H9 (cell line): ENCODE data around the gene GPR89A. TPM values are rescaled to one million over a fixed set of nuclear protein-coding genes. Genes with fewer than 3 reads are reported as not detected.

ENCODE experiments used
- DNase-seq: peaks from one replicate; pipeline ENCODE4 v3.0.0-alpha.2; 2017
- H2AFZ ChIP-seq: one replicate; pipeline ENCODE4 v1.6.1; 2013; ENCODE audit warnings: mild to moderate bottlenecking, low read length, control low read depth, moderate library complexity
- H2AK5ac ChIP-seq: 2 replicates; pipeline ENCODE4 v1.6.1; 2013; ENCODE audit warnings: low read length, control low read depth, mixed read lengths; ENCODE audit not compliant: insufficient read length
- H2BK120ac ChIP-seq: one replicate; pipeline ENCODE4 v1.6.1; 2013; ENCODE audit warnings: low read depth, mild to moderate bottlenecking, low read length, control low read depth, inconsistent platforms; ENCODE audit not compliant: poor library complexity, severe bottlenecking
- H2BK12ac ChIP-seq: 2 replicates; pipeline ENCODE4 v1.6.1; 2013; ENCODE audit warnings: low read length, control low read depth, mixed read lengths, low read depth; ENCODE audit not compliant: insufficient read length
- H2BK15ac ChIP-seq: 2 replicates; pipeline ENCODE4 v1.6.1; 2013; ENCODE audit warnings: low read depth, low read length, control low read depth
- H2BK20ac ChIP-seq: one replicate; pipeline ENCODE4 v1.6.1; 2013; ENCODE audit warnings: low read depth, mild to moderate bottlenecking, low read length, control low read depth, inconsistent platforms; ENCODE audit not compliant: poor library complexity, severe bottlenecking
- H2BK5ac ChIP-seq: 2 replicates; pipeline ENCODE4 v1.6.1; 2013; ENCODE audit warnings: low read length, control low read depth, mixed read lengths; ENCODE audit not compliant: insufficient read length
- H3K14ac ChIP-seq: 2 replicates; pipeline ENCODE4 v1.6.1; 2013; ENCODE audit warnings: low read length, control low read depth; ENCODE audit not compliant: insufficient read depth
- H3K18ac ChIP-seq: 2 replicates; pipeline ENCODE4 v1.6.1; 2013; ENCODE audit warnings: low read depth, mild to moderate bottlenecking, mixed read lengths, low read length, control low read depth; ENCODE audit not compliant: insufficient read length
- H3K23ac ChIP-seq: 2 replicates; pipeline ENCODE4 v1.6.1; 2013; ENCODE audit warnings: low read length, control low read depth, mixed read lengths, low read depth; ENCODE audit not compliant: insufficient read length
- H3K23me2 ChIP-seq: 2 replicates; pipeline ENCODE4 v1.6.1; 2013; ENCODE audit warnings: low read depth, mild to moderate bottlenecking, mixed read lengths, low read length, control low read depth; ENCODE audit not compliant: insufficient read length, poor library complexity, severe bottlenecking
- H3K27ac ChIP-seq: 2 replicates; pipeline ENCODE4 v1.5.1; 2013; ENCODE audit warnings: low read length, control low read depth, mixed read lengths, low read depth; ENCODE audit not compliant: insufficient read length
- H3K27me3 ChIP-seq: 2 replicates; pipeline ENCODE4 v1.6.1; 2013; ENCODE audit warnings: low read length, control low read depth, inconsistent platforms; ENCODE audit not compliant: insufficient read depth
- H3K4ac ChIP-seq: 2 replicates; pipeline ENCODE4 v1.6.1; 2013; ENCODE audit warnings: low read depth, mild to moderate bottlenecking, control low read depth, inconsistent platforms, low read length, moderate library complexity
- H3K4me1 ChIP-seq: 2 replicates; pipeline ENCODE4 v1.6.1; 2013; ENCODE audit warnings: low read length, control low read depth, inconsistent platforms; ENCODE audit not compliant: insufficient read depth
- H3K4me2 ChIP-seq: 2 replicates; pipeline ENCODE4 v1.6.1; 2013; ENCODE audit warnings: low read length, control low read depth, mixed read lengths; ENCODE audit not compliant: insufficient read length, insufficient read depth
- H3K56ac ChIP-seq: 2 replicates; pipeline ENCODE4 v1.6.1; 2013; ENCODE audit warnings: low read depth, mild to moderate bottlenecking, mixed read lengths, low read length, control low read depth; ENCODE audit not compliant: insufficient read length
- H3K79me1 ChIP-seq: 2 replicates; pipeline ENCODE4 v1.6.1; 2013; ENCODE audit warnings: low read depth, mild to moderate bottlenecking, moderate library complexity, low read length, control low read depth, inconsistent platforms; ENCODE audit not compliant: insufficient read depth, poor library complexity, severe bottlenecking
- H3K79me2 ChIP-seq: 2 replicates; pipeline ENCODE4 v1.6.1; 2013; ENCODE audit warnings: low read length, control low read depth, inconsistent platforms; ENCODE audit not compliant: insufficient read depth
- H3K9ac ChIP-seq: 2 replicates; pipeline ENCODE4 v1.6.1; 2013; ENCODE audit warnings: low read length, control low read depth, mixed read lengths; ENCODE audit not compliant: insufficient read length; ENCODE audit errors: extremely low read depth
- H3K9me3 ChIP-seq: one replicate; pipeline ENCODE4 v1.6.1; 2013; ENCODE audit warnings: low read depth, low read length, inconsistent platforms; ENCODE audit not compliant: control insufficient read depth
- H3T11ph ChIP-seq: one replicate; pipeline ENCODE4 v1.6.1; 2013; ENCODE audit warnings: mild to moderate bottlenecking, low read length, control low read depth, inconsistent platforms
- H4K20me1 ChIP-seq: one replicate; pipeline ENCODE4 v1.6.1; 2013; ENCODE audit not compliant: control insufficient read depth, insufficient read length, insufficient read depth
- H4K5ac ChIP-seq: 2 replicates; pipeline ENCODE4 v1.6.1; 2013; ENCODE audit warnings: low read depth, mild to moderate bottlenecking, mixed read lengths, low read length, control low read depth; ENCODE audit not compliant: insufficient read length
- H4K8ac ChIP-seq: replicated peaks from 2 replicates; pipeline ENCODE4 v1.6.1; 2013; ENCODE audit warnings: low read length, control low read depth, mixed read lengths, low read depth; ENCODE audit not compliant: insufficient read length
- H4K91ac ChIP-seq: 2 replicates; pipeline ENCODE4 v1.6.1; 2013; ENCODE audit warnings: low read depth, mild to moderate bottlenecking, moderate library complexity, mixed read lengths, low read length, control low read depth; ENCODE audit not compliant: insufficient read length
- H3K27ac Mint-ChIP-seq, 3 experiments: 2 replicates in 2 of 3; 3 replicates in 1 of 3; pipeline ENCODE4 v1.8.0; 2020 to 2021; ENCODE audit warnings: mixed read lengths in 3 of 3, mild to moderate bottlenecking in 1 of 3, moderate library complexity in 1 of 3
- H3K27me3 Mint-ChIP-seq: 2 replicates; pipeline ENCODE4 v1.8.0; 2021; ENCODE audit warnings: low read depth, mild to moderate bottlenecking, moderate library complexity, mixed read lengths
- H3K36me3 Mint-ChIP-seq, 3 experiments: 2 replicates in 2 of 3; 3 replicates in 1 of 3; pipeline ENCODE4 v1.8.0; 2020 to 2021; ENCODE audit warnings: low read depth in 3 of 3, mixed read lengths in 3 of 3; ENCODE audit not compliant: insufficient read depth in 1 of 3
- H3K4me1 Mint-ChIP-seq, 2 experiments: 2 replicates each; pipeline ENCODE4 v1.8.0; 2020; ENCODE audit warnings: mixed read lengths in 2 of 2
- H3K4me3 Mint-ChIP-seq, 2 experiments: 2 replicates in 1 of 2; 3 replicates in 1 of 2; pipeline ENCODE4 v1.8.0; 2020 to 2021; ENCODE audit warnings: mild to moderate bottlenecking in 2 of 2, mixed read lengths in 2 of 2, moderate library complexity in 1 of 2
- H3K9me3 Mint-ChIP-seq, 2 experiments: 2 replicates in 1 of 2; 3 replicates in 1 of 2; pipeline ENCODE4 v1.8.0; 2020; ENCODE audit warnings: mild to moderate bottlenecking in 2 of 2, mixed read lengths in 2 of 2, moderate library complexity in 1 of 2
- WGBS: extraction: QIAGEN DNeasy Blood & Tissue Kit; methylation state at CpG from one replicate; pipeline ENCODE4 v1.1.7; 2013; ENCODE audit warnings: missing lambda C conversion rate, low lambda C conversion rate, mixed read lengths; ENCODE audit not compliant: insufficient read length; ENCODE audit errors: extremely low coverage; 5-methylcytosine and 5-hydroxymethylcytosine counted together
- total RNA-seq: library from RNA; stranded (reverse); gene quantifications from 2 replicates; pipeline ENCODE4 v1.2.1, GENCODE V29; 2021
- TF ChIP-seq, protein P1 (sequence below): fragments of 200-600 bp; sonication (generic); conservative IDR thresholded peaks from 3 replicates; pipeline ENCODE4 v1.8.0; 2021; ENCODE audit warnings: antibody characterized with exemption, mild to moderate bottlenecking

Gene GPR89A
- total RNA-seq, 1 experiment from 2014 or later = 30.1 TPM

DNA sequence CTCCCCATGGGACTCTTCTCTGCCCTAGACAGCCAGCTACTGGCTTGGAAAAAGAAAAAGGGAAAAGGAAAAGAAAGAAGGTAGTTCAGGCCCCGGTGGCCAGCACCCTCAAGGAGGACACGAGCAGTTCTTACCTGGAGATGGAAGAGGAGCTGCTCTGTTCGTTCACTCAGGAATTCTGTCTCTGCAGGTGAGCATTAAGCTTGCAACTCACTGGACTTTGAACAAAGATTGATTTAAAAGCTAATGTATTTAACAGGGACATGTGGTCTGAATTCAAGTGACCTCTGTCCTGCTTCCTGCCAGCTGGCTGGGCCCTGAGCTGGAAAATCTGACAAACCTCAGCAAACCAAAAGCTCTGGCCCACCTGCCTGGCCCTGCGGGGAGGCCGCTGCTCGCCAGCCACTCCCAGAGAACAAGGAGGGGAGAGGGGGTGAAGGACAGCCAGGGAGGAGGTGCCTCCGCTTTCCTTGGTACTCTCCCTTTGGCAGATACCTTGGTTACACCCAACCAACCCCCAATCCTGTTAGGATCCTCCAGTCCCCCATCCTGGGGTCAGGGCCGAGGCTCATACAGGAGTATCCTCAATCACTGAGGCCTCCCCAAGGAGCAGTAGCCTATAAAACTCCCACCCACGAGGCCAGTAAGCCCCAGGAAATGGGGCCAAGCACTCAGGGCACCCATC, 99.5 kb downstream of the GPR89A start, which contains the start of gene PDZK1:
TSS of gene PDZK1 (minus strand) at position 186 of the 685 bp plus-strand sequence. CDS start 19,347 bp downstream, outside the sequence.
- Histone ChIP-seq H3K4ac (no peak within 1 kb of the TSS), H2BK15ac (no peak within 1 kb of the TSS), H3K79me2 (no peaks in the 10 kb centered on the region), H2AFZ (no peak within 1 kb of the TSS), H3K27ac (no peak within 1 kb of the TSS), H2BK20ac (no peak within 1 kb of the TSS), H3K9me3 (no peaks in the 10 kb centered on the region), H3T11ph (no peak within 1 kb of the TSS), H3K14ac (no peak within 1 kb of the TSS; the same call in 1 of the 2 replicates), H3K23ac (no peak within 1 kb of the TSS), H3K56ac (no peak within 1 kb of the TSS), H2BK12ac (no peak within 1 kb of the TSS), H4K20me1 (no peaks in the 10 kb centered on the region), H3K79me1 (no peaks in the 10 kb centered on the region), H4K5ac (no peak within 1 kb of the TSS), H3K23me2 (no peaks in the 10 kb centered on the region), H2BK120ac (no peak within 1 kb of the TSS), H2BK5ac (no peak within 1 kb of the TSS), H3K4me2 (no peak within 1 kb of the TSS), H2AK5ac (no peak within 1 kb of the TSS), H4K8ac (no peak within 1 kb of the TSS), H3K4me1 (peaks cover 2% of the 10 kb centered on the region; the same call in 1 of the 2 replicates), H4K91ac (no peak within 1 kb of the TSS), H3K27me3 (no peaks in the 10 kb centered on the region), H3K9ac (no peak within 1 kb of the TSS), H3K18ac (no peak within 1 kb of the TSS)
- H3K27ac Mint-ChIP-seq = peak within 1 kb of the TSS in 2 of 3 experiments; percentile 59 to 82; a peak in 4 of 7 replicates
- H3K4me1 Mint-ChIP-seq = peaks cover 15 to 17% of the 10 kb centered on the region in 2 experiments; a peak in 3 of 4 replicates
- no peak within 1 kb of the TSS for H3K4me3 Mint-ChIP-seq
- H3K9me3 Mint-ChIP-seq = no peaks in the 10 kb centered on the region
- WGBS = no CpG with 5 or more reads among the region's 9 CpGs
- DNase-seq = peak; percentile 37
- H3K27me3 Mint-ChIP-seq = peaks cover 3% of the 10 kb centered on the region; the same call in 1 of the 2 replicates
- H3K36me3 Mint-ChIP-seq = no peaks in the 10 kb centered on the region
- TF ChIP-seq, protein P1, sequence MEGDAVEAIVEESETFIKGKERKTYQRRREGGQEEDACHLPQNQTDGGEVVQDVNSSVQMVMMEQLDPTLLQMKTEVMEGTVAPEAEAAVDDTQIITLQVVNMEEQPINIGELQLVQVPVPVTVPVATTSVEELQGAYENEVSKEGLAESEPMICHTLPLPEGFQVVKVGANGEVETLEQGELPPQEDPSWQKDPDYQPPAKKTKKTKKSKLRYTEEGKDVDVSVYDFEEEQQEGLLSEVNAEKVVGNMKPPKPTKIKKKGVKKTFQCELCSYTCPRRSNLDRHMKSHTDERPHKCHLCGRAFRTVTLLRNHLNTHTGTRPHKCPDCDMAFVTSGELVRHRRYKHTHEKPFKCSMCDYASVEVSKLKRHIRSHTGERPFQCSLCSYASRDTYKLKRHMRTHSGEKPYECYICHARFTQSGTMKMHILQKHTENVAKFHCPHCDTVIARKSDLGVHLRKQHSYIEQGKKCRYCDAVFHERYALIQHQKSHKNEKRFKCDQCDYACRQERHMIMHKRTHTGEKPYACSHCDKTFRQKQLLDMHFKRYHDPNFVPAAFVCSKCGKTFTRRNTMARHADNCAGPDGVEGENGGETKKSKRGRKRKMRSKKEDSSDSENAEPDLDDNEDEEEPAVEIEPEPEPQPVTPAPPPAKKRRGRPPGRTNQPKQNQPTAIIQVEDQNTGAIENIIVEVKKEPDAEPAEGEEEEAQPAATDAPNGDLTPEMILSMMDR = no peak
